Heart left ventricle (tissue), 16 donors: ENCODE data around the gene HDAC4. TPM values are rescaled to one million over a fixed set of nuclear protein-coding genes. Genes with fewer than 3 reads are reported as not detected.

Source experiments
- ATAC-seq, 4 donors: fragments of 200-7000 bp; cut with Tn5 transposase; one replicate each; pipeline ENCODE4 v1.9.1; 2020 to 2022; ENCODE audit warnings: moderate library complexity in 4 of 4, mild to moderate bottlenecking in 3 of 4, moderate number of reproducible peaks in 1 of 4
- DNase-seq, 5 donors: peaks; one replicate each; pipeline ENCODE4 v3.0.0-alpha.2; 2020
- H3K27ac ChIP-seq, 12 donors: fragments of 200-600 bp; sonication (generic) in 4 of 12; one replicate each; pipeline versions ENCODE4 v1.5.0 to v1.8.0; 2016 to 2022; ENCODE audit warnings: mild to moderate bottlenecking in 2 of 12
- H3K27me3 ChIP-seq, 9 donors: fragments of 200-600 bp; sonication (generic) in 2 of 9; one replicate each; pipeline versions ENCODE4 v1.5.1 to v1.8.0; 2016 to 2022; ENCODE audit warnings: mild to moderate bottlenecking in 3 of 9
- H3K36me3 ChIP-seq, 9 donors: fragments of 200-600 bp; sonication (generic) in 2 of 9; one replicate each; pipeline versions ENCODE4 v1.5.0 to v1.8.0; 2018 to 2022; ENCODE audit warnings: mild to moderate bottlenecking in 2 of 9
- H3K4me1 ChIP-seq, 12 donors: fragments of 200-600 bp; sonication (generic) in 4 of 12; one replicate each; pipeline versions ENCODE4 v1.5.0 to v1.8.0; 2016 to 2022; ENCODE audit warnings: mild to moderate bottlenecking in 3 of 12
- H3K4me3 ChIP-seq, 12 donors: fragments of 200-600 bp; sonication (generic) in 4 of 12; one replicate each; pipeline versions ENCODE4 v1.5.0 to v1.8.0; 2017 to 2022; ENCODE audit warnings: mild to moderate bottlenecking in 9 of 12, moderate library complexity in 4 of 12
- H3K9me3 ChIP-seq, 12 donors: fragments of 200-600 bp; sonication (generic) in 4 of 12; one replicate each; pipeline versions ENCODE4 v1.5.0 to v1.8.0; 2016 to 2022; ENCODE audit warnings: mild to moderate bottlenecking in 1 of 12
- POLR2A ChIP-seq, 2 donors: fragments of 450-650 bp; IDR thresholded peaks; one replicate each; pipeline ENCODE4 v1.6.1; 2017; ENCODE audit warnings: antibody characterized with exemption in 2 of 2, mild to moderate bottlenecking in 2 of 2, moderate library complexity in 2 of 2
- WGBS, 4 donors: extraction: QIAGEN DNeasy Blood & Tissue Kit in 2 of 4; methylation state at CpG; one replicate each; pipeline versions ENCODE4 v1.1.5 to v1.1.7; 2013 to 2018; 5-methylcytosine and 5-hydroxymethylcytosine counted together
- intact Hi-C, 10 donors: fragments of 100-400 bp; cut with DNase I; formaldehyde crosslinking; loops; one replicate each; pipeline versions ENCODE4 v1.11.1 to v1.14.2; 2022
- polyA plus RNA-seq, 2 donors: library from polyadenylated mRNA; stranded (reverse); fragments of 200-250 nt; gene quantifications; one replicate each; pipeline ENCODE4 v1.2.3, GENCODE V29; 2013
- total RNA-seq, 9 donors: library from RNA; depleted of rRNA in 2 of 9; stranded (reverse); fragments of >200 nt in 2 of 9; fragmentation: NEBNext Ultra II Directional in 3 of 9; extraction: Animal tissue kit (Norgen Biotek cat#: 25700) in 3 of 9; gene quantifications; one replicate each; pipeline versions ENCODE4 v1.1.0 to v1.2.4, GENCODE V29; 2016 to 2023
- TF ChIP-seq, protein P1 (sequence below), 12 donors: fragments of 200-600 bp; sonication (generic) in 4 of 12; IDR thresholded peaks; one replicate each; pipeline versions ENCODE4 v1.5.0 to v1.8.0; 2018 to 2022; ENCODE audit warnings: antibody characterized with exemption in 12 of 12, mild to moderate bottlenecking in 5 of 12
- donor health status: ischemic (EF 13 %, LVEDD 7.1; RV severe dilation, severe dysfunction).
- donor health status: healthy with polysubstance abuse.
- donor health status: DM: no; HTN: yes; CAD: no.
- donor health status: DM: no; HTN: no; CAD: no.
- donor health status: ischemic (EF 25% LVEDD 6.9; RV normal size, moderate dysfunction).
- donor health status: ischemic (EF 25% LVEDD 5.7; RV mildly dilated, moderate dysfunction).
- donor health status: healthy.
- donor health status: DM: yes; HTN: yes; CAD: no.
- donor health status: ischemic (EF 35%, LVEDD 5.7; RV mildly dilated, moderate dysfunction).
- donor health status: nonischemic (EF 11% LVEDD 7.7; RV severe dilation, severe dysfunction).
- donor health status: DM: yes; HTN: yes; CAD: no.
- donor health status: PGD.
- donor health status: ischemic (EF 29% LVEDD 5.4; RV normal size, mild dysfunction).
- donor health status: nonischemic (EF 23%, LVEDD 6.1; RV moderate dilation, normal function).

HDAC4 gene
- total and polyA plus RNA-seq, 11 donors = 13.9 to 37.6 (median 27.5) TPM

DNA sequence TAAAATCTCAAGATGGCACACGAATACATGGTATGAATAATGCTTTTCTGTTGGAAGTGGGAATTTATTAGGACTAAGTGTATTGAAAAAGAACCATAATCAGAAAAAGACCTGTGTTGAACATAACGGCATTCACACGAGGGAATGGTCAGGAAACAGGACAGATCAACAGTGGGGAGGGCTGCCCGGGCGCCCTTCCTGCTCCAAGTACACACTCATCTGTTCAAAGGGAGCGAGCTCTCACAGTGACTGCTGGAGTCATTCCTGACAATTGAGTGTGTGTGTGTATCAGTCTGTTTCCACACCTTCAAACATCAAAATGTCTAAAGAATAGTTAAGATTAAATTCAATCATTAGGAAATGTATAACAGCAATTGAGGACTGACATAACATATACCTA lies 167.2 kb downstream of the HDAC4 start:
- 70 to 76% (median 73%) methylated on average over 6 of the region's 6 CpGs for WGBS, 4 donors
- intact Hi-C loops = no loop called here
- Histone ChIP-seq H3K27ac (no peak overlapping the region), H3K9me3 (no peaks in the 10 kb centered on the region), H3K4me3 (no peak overlapping the region), H3K27me3 (no peaks in the 10 kb centered on the region), H3K4me1 (peaks cover 0 to 73% (median 14%) of the 10 kb centered on the region in 12 donors), H3K36me3 (peaks cover 0 to 4% (median 0%) of the 10 kb centered on the region in 9 donors)
- ATAC-seq (peak in 1 of 4 donors; percentile 34), DNase-seq (no peak)
- no peak for TF ChIP-seq POLR2A (IDR thresholded peaks at IDR 0.05)
- TF ChIP-seq, protein P1, sequence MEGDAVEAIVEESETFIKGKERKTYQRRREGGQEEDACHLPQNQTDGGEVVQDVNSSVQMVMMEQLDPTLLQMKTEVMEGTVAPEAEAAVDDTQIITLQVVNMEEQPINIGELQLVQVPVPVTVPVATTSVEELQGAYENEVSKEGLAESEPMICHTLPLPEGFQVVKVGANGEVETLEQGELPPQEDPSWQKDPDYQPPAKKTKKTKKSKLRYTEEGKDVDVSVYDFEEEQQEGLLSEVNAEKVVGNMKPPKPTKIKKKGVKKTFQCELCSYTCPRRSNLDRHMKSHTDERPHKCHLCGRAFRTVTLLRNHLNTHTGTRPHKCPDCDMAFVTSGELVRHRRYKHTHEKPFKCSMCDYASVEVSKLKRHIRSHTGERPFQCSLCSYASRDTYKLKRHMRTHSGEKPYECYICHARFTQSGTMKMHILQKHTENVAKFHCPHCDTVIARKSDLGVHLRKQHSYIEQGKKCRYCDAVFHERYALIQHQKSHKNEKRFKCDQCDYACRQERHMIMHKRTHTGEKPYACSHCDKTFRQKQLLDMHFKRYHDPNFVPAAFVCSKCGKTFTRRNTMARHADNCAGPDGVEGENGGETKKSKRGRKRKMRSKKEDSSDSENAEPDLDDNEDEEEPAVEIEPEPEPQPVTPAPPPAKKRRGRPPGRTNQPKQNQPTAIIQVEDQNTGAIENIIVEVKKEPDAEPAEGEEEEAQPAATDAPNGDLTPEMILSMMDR (IDR thresholded peaks at IDR 0.05) = no peak

DNA sequence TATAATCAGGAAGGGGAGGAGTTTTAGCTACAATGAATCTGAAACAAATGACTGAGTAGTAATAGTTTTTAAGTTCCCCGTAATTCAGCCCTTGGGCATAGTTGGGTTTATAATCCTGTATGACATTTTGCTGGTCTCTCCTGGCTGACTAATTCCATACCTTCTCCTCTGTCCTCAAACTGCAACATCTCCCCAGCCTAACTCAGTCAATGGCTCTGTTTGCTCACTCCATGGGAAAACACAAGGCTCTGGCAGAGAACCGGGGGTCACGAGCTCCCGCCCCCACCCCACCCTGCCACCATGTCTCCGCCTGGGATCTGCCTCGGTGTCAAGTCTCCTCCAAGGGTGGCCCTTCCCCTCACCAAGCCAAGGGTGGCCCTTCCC lies 168.6 kb downstream of the HDAC4 start:
- Histone ChIP-seq H3K4me3 (no peak overlapping the region), H3K36me3 (peaks cover 0 to 4% (median 0%) of the 10 kb centered on the region in 9 donors), H3K4me1 (peaks cover 3 to 71% (median 24%) of the 10 kb centered on the region in 12 donors), H3K27ac (no peak overlapping the region), H3K9me3 (no peaks in the 10 kb centered on the region), H3K27me3 (no peaks in the 10 kb centered on the region)
- intact Hi-C loops = no loop called here
- no peak for ATAC-seq
- no peak for DNase-seq
- no peak for TF ChIP-seq POLR2A (IDR thresholded peaks at IDR 0.05)
- TF ChIP-seq, protein P1 (IDR thresholded peaks at IDR 0.05) = no peak
- 96 to 98% (median 97%) methylated on average over 6 of the region's 6 CpGs for WGBS, 4 donors

DNA sequence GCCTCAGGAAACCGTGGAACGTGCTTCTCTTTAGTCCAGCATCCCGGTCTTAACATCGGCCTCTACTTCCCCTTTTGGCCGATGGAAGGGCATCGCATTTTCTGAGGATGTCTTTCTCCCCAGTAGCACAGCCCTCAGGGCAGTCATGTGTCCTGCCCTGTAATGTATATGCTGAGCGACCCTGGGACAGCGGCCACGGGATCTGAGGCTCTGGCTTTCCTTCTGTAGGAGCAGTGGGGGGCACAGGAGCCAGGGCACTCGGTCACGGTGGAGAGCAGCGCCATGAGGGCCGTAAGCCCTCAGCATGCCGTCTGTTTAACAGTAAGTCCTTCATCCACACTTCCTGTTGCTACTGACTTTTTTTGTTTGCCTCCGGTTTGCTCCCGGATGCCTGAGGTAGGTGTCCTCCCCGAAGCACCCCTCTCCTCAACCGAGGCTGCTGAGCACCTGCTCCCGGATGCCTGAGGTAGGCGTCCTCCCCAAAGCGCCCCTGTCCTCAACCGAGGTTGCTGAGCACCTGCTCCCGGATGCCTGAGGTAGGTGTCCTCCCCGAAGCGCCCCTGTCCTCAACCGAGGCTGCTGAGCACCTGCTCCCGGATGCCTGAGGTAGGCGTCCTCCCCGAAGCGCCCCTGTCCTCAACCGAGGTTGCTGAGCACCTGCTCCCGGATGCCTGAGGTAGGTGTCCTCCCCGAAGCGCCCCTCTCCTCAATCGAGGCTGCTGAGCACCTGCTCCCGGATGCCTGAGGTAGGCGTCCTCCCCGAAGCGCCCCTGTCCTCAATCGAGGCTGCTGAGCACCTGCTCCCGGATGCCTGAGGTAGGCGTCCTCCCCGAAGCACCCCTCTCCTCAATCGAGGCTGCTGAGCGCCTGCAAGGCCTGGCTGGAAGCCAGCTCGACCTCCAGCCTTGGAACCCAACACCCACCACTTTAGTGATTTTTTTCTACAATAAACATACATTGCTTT lies 169.3 kb downstream of the HDAC4 start:
- H3K27me3 ChIP-seq = no peaks in the 10 kb centered on the region
- intact Hi-C loops = no loop called here
- peaks cover 9 to 71% (median 31%) of the 10 kb centered on the region in 12 donors for H3K4me1 ChIP-seq
- ATAC-seq (no peak), DNase-seq (no peak)
- H3K4me3 ChIP-seq = no peak overlapping the region
- peaks cover 0 to 4% (median 0%) of the 10 kb centered on the region in 9 donors for H3K36me3 ChIP-seq
- WGBS, 4 donors = 74 to 87% (median 86%) methylated on average over 35 to 46 of the region's 46 CpGs
- peak overlapping the region in 3 of 12 donors; percentile 6 to 86 (median 67) for H3K27ac ChIP-seq
- TF ChIP-seq, protein P1 (IDR thresholded peaks at IDR 0.05) = no peak
- no peak for TF ChIP-seq POLR2A (IDR thresholded peaks at IDR 0.05)
- H3K9me3 ChIP-seq = no peaks in the 10 kb centered on the region

DNA sequence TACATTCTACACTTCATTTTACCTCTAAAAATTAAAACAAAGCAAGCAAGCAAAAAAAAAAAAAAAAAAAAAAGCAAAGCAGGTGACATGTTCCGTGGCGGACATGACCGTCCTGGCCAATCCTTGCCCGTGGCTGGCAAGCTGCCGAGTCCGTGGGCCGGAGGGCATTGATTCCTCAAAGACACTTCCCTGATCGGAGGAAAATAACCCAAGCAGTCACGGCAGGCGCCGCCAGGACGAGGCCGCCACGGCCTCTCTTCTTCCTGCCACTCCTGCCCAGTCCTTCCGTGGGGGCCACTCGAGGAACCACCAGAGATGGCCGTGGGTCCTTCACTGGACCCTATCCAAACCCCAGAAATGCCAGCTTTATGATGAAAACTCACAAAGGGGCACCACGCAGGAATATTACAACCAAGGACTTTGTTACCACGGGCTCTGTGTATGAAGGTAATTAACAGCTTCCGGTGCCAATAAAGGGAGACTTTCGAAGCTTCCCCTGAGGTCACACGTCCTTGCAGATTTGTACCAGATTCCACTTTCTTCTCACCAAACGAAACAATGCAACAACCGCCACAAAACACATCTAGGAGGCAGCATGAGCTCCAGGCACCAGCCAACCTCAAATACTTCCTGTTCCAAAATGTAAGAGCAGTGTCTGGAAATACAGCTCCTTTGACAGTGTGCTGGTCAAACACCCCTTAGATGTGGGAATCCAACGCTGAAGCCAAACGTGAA lies 170.3 kb downstream of the HDAC4 start:
- 69 to 82% (median 77%) methylated on average over 26 of the region's 26 CpGs for WGBS, 4 donors
- Histone ChIP-seq H3K27ac (peak overlapping the region in 4 of 12 donors; percentile 0 to 86 (median 36)), H3K27me3 (no peaks in the 10 kb centered on the region), H3K4me3 (no peak overlapping the region), H3K9me3 (no peaks in the 10 kb centered on the region), H3K36me3 (peaks cover 0 to 4% (median 0%) of the 10 kb centered on the region in 9 donors), H3K4me1 (peaks cover 12 to 75% (median 39%) of the 10 kb centered on the region in 12 donors)
- intact Hi-C loops = no loop called here
- TF ChIP-seq, protein P1 (IDR thresholded peaks at IDR 0.05) = no peak
- TF ChIP-seq POLR2A (IDR thresholded peaks at IDR 0.05) = no peak
- DNase-seq (peak in 2 of 5 donors; percentile 52 to 53), ATAC-seq (no peak)
